ENCODE measurements around the gene SLC39A8. TPM values are rescaled to one million over a fixed set of nuclear protein-coding genes. Genes with fewer than 3 reads are reported as not detected.

SLC39A8 gene
- total RNA-seq, 4 donors from 2014 or later = 9.4 to 38.6 (median 14.4) TPM

GRCh38 chr4:102356562-102357202 is 11.4 kb upstream of the SLC39A8 start:
- Histone ChIP-seq H3K4me3 (no peak overlapping the region), H3K4me1 (no peaks in the 10 kb centered on the region), H3K27me3 (no peaks in the 10 kb centered on the region), H3K27ac (no peak overlapping the region), H3K36me3 (no peaks in the 10 kb centered on the region), H3K9me3 (no peaks in the 10 kb centered on the region)
- TF ChIP-seq POLR2A (IDR thresholded peaks at IDR 0.05) (no peak), CTCF (IDR thresholded peaks at IDR 0.05) (no peak)
- DNase-seq = no peak
- intact Hi-C loops (cut with DNase I; ENCODE audit: low total_unique reads) = no loop called here

GRCh38 chr4:102355748-102356147 is 10.5 kb upstream of the SLC39A8 start:
- Histone ChIP-seq H3K4me1 (no peaks in the 10 kb centered on the region), H3K9me3 (no peaks in the 10 kb centered on the region), H3K27me3 (no peaks in the 10 kb centered on the region), H3K27ac (no peak overlapping the region), H3K36me3 (no peaks in the 10 kb centered on the region), H3K4me3 (no peak overlapping the region)
- DNase-seq = no peak
- TF ChIP-seq POLR2A (IDR thresholded peaks at IDR 0.05) (no peak), CTCF (IDR thresholded peaks at IDR 0.05) (no peak)
- intact Hi-C loops (cut with DNase I; ENCODE audit: low total_unique reads) = no loop called here

GRCh38 chr4:102354671-102355454 is 9.6 kb upstream of the SLC39A8 start:
- no peak for DNase-seq

GRCh38 chr4:102352781-102353180 is 7.5 kb upstream of the SLC39A8 start:
- H3K27ac ChIP-seq = no peak overlapping the region
- no peaks in the 10 kb centered on the region for H3K4me1 ChIP-seq
- no peaks in the 10 kb centered on the region for H3K36me3 ChIP-seq
- no peaks in the 10 kb centered on the region for H3K27me3 ChIP-seq
- H3K9me3 ChIP-seq = no peaks in the 10 kb centered on the region
- TF ChIP-seq POLR2A (IDR thresholded peaks at IDR 0.05) = no peak
- no peak for TF ChIP-seq CTCF (IDR thresholded peaks at IDR 0.05)
- H3K4me3 ChIP-seq = no peak overlapping the region
- intact Hi-C loops (cut with DNase I; ENCODE audit: low total_unique reads) = no loop called here
- no peak for DNase-seq

More at GRCh38 chr4:102354671-102355454, 9.6 kb upstream of the SLC39A8 start:
- H3K4me3 ChIP-seq = no peak overlapping the region
- no peaks in the 10 kb centered on the region for H3K4me1 ChIP-seq
- H3K27ac ChIP-seq = no peak overlapping the region
- intact Hi-C loops (cut with DNase I; ENCODE audit: low total_unique reads) = no loop called here
- no peaks in the 10 kb centered on the region for H3K36me3 ChIP-seq
- TF ChIP-seq POLR2A (IDR thresholded peaks at IDR 0.05) (no peak), CTCF (IDR thresholded peaks at IDR 0.05) (no peak)
- H3K27me3 ChIP-seq = no peaks in the 10 kb centered on the region
- H3K9me3 ChIP-seq = no peaks in the 10 kb centered on the region

GRCh38 chr4:102350634-102351033 is 5.4 kb upstream of the SLC39A8 start:
- no peaks in the 10 kb centered on the region for H3K36me3 ChIP-seq
- TF ChIP-seq CTCF (IDR thresholded peaks at IDR 0.05) = no peak
- TF ChIP-seq POLR2A (IDR thresholded peaks at IDR 0.05) = no peak
- H3K4me3 ChIP-seq = no peak overlapping the region
- H3K9me3 ChIP-seq = no peaks in the 10 kb centered on the region
- no peaks in the 10 kb centered on the region for H3K4me1 ChIP-seq
- H3K27ac ChIP-seq = no peak overlapping the region
- intact Hi-C loops (cut with DNase I; ENCODE audit: low total_unique reads) = no loop called here
- DNase-seq = no peak
- H3K27me3 ChIP-seq = no peaks in the 10 kb centered on the region

Measured in uterus (tissue), 4 donors.